K562 (cell line): ENCODE results near the gene ULK2. TPM values are rescaled to one million over a fixed set of nuclear protein-coding genes. Genes with fewer than 3 reads are reported as not detected.
A peak's percentile ranks its signal among the peaks of the same experiment; 100 is the strongest.

Source experiments
- ATAC-seq: fragments of 200-7000 bp; cut with Tn5 transposase; 3 replicates; pipeline ENCODE4 v1.9.1; 2020; ENCODE audit warnings: moderate library complexity
- BruUV-seq: library from RNA; stranded (reverse); fragments of 400-500 nt; replicated peaks from 2 replicates; lab custom pipeline; 2021; lab: Mats Ljungman, UMichigan
- CTCF ChIA-PET: fragments of 300-600 bp; formaldehyde crosslinking; extraction: SDS; loops from one replicate; lab custom pipeline; 2021; ENCODE audit warnings: low intra/inter-chr PET ratio; lab: Yijun Ruan, JAX
- POLR2A ChIA-PET: fragments of 300-600, 350-650 bp; sonication (Branson Sonifier 250); formaldehyde crosslinking; extraction: SDS; loops from one replicate; lab custom pipeline; 2021; ENCODE audit warnings: antibody characterized with exemption, inconsistent platforms; lab: Yijun Ruan, JAX
- DNase-seq, 4 experiments: peaks; one replicate each; pipeline versions ENCODE4 v3.0.0 to v3.0.0-alpha.2; 2011 to 2018; ENCODE audit warnings: low spot score in 3 of 4, mixed read lengths in 3 of 4; ENCODE audit errors: extremely low read depth in 1 of 4
- FAIRE-seq: peaks from 2 replicates; lab custom pipeline; 2011; peaks lifted over from hg19 to GRCh38; lab: Jason Lieb, UNC
- H2AFZ ChIP-seq: 2 replicates; pipeline ENCODE4 v1.6.0; 2011; ENCODE audit warnings: low read depth, low read length, control low read depth, inconsistent platforms
- H3K27ac ChIP-seq: fragments of 200-600 bp; 3 replicates; pipeline ENCODE4 v1.8.0; 2011; ENCODE audit warnings: low read depth, mild to moderate bottlenecking, control low read depth, inconsistent platforms, low read length, moderate library complexity, mixed read lengths; ENCODE audit errors: extremely low read depth
- H3K27me3 ChIP-seq, 2 experiments: fragments of 300-600 bp in 1 of 2; 2 replicates in 1 of 2; 3 replicates in 1 of 2; pipeline versions ENCODE4 v1.6.0 to v1.8.0; 2011; ENCODE audit warnings: inconsistent platforms in 2 of 2, low read length in 2 of 2, mild to moderate bottlenecking in 1 of 2, mixed read lengths in 1 of 2, moderate library complexity in 1 of 2; ENCODE audit not compliant: control insufficient read depth in 2 of 2, insufficient read depth in 2 of 2
- H3K36me3 ChIP-seq: fragments of 300-600 bp; 3 replicates; pipeline ENCODE4 v1.8.0; 2011; ENCODE audit warnings: mild to moderate bottlenecking, low read length, inconsistent platforms; ENCODE audit not compliant: control insufficient read depth, insufficient read depth
- H3K4me1 ChIP-seq, 2 experiments: fragments of 200-600 bp in 1 of 2; replicated peaks in 1 of 2; 2 replicates in 1 of 2; 3 replicates in 1 of 2; pipeline versions ENCODE4 v1.5.1 to v1.8.0; 2011; ENCODE audit warnings: inconsistent platforms in 2 of 2, low read length in 2 of 2, mild to moderate bottlenecking in 1 of 2, mixed read lengths in 1 of 2, moderate library complexity in 1 of 2; ENCODE audit not compliant: control insufficient read depth in 2 of 2, insufficient read depth in 2 of 2
- H3K4me2 ChIP-seq: 2 replicates; pipeline ENCODE4 v1.6.1; 2011; ENCODE audit warnings: low read length, control low read depth, inconsistent platforms, mixed read lengths; ENCODE audit not compliant: insufficient read depth
- H3K4me3 ChIP-seq: fragments of 200-600 bp; sonication (generic), shearing (Covaris generic); 2 replicates; pipeline ENCODE4 v1.5.1; 2016; ENCODE audit warnings: control low read depth, inconsistent platforms
- H3K79me2 ChIP-seq: fragments of 200-600 bp; 3 replicates; pipeline ENCODE4 v1.8.0; 2011; ENCODE audit warnings: low read length, inconsistent platforms; ENCODE audit not compliant: control insufficient read depth, insufficient read depth
- H3K9ac ChIP-seq, 2 experiments: 2 replicates each; pipeline versions ENCODE4 v1.6.0 to v1.6.1; 2011; ENCODE audit warnings: low read depth in 2 of 2, low read length in 2 of 2, control low read depth in 1 of 2, inconsistent platforms in 1 of 2, mild to moderate bottlenecking in 1 of 2, mixed read lengths in 1 of 2; ENCODE audit not compliant: insufficient read depth in 1 of 2
- H3K9me1 ChIP-seq: one replicate; pipeline ENCODE4 v1.6.0; 2011; ENCODE audit warnings: inconsistent platforms, mild to moderate bottlenecking, low read length, moderate library complexity; ENCODE audit not compliant: control insufficient read depth, insufficient read depth
- H3K9me3 ChIP-seq: replicated peaks from 2 replicates; pipeline ENCODE4 v1.5.1; 2011; ENCODE audit warnings: low read depth, low read length, inconsistent platforms; ENCODE audit not compliant: control insufficient read depth, insufficient read depth
- H4K20me1 ChIP-seq: replicated peaks from 2 replicates; pipeline ENCODE4 v1.6.1; 2011; ENCODE audit warnings: low read length, inconsistent platforms, mixed read lengths; ENCODE audit not compliant: control insufficient read depth, insufficient read depth
- ARID2 ChIP-seq: fragments of 450-650 bp; IDR thresholded peaks from 2 replicates; pipeline ENCODE4 v1.6.1; 2017; ENCODE audit warnings: antibody characterized with exemption, mild to moderate bottlenecking
- E2F3 ChIP-seq: fragments of 250-450 bp; sonication (Bioruptor Pico); IDR thresholded peaks from 2 replicates; pipeline ENCODE4 v1.4.0; 2020; ENCODE audit warnings: mild to moderate bottlenecking
- KAT2B ChIP-seq: IDR thresholded peaks from one replicate; pipeline ENCODE4 v1.6.1; 2012; ENCODE audit warnings: low read depth, mild to moderate bottlenecking, control low read depth, inconsistent platforms, low read length, moderate library complexity
- PBX2 ChIP-seq, 2 experiments: IDR thresholded peaks in 1 of 2; conservative IDR thresholded peaks in 1 of 2; 2 replicates each; pipeline ENCODE4 v1.6.1; 2016; ENCODE audit warnings: low read depth in 2 of 2, mild to moderate bottlenecking in 1 of 2, missing compliant biosample characterization in 1 of 2, missing genetic modification characterization in 1 of 2, moderate library complexity in 1 of 2
- ZNF644 ChIP-seq: fragments of 200-800 bp; sonication (Bioruptor generic); IDR thresholded peaks from 2 replicates; pipeline ENCODE4 v1.6.1; 2016; ENCODE audit warnings: low read depth, missing genetic modification characterization, missing compliant biosample characterization
- whole genome bisulfite sequencing: fragments of 100-300 bp; shearing (Covaris generic); methylation state at CpG from one replicate; pipeline ENCODE4 v1.1.6; 2016; ENCODE audit warnings: low coverage, mixed read lengths; ENCODE audit not compliant: insufficient coverage; ENCODE audit errors: missing lambda C conversion rate; 5-methylcytosine and 5-hydroxymethylcytosine counted together
- in situ Hi-C: fragments of 300-500 bp; cut with MboI; formaldehyde crosslinking; loops from 4 replicates; pipeline ENCODE4 v1.15.0; 2018; ENCODE audit warnings: inconsistent platforms, mixed read lengths
- intact Hi-C: fragments of 100-400 bp; cut with micrococcal nuclease; formaldehyde crosslinking; loops from 2 replicates; pipeline ENCODE4 v1.14.2; 2022
- polyA plus RNA-seq, 8 experiments: library from polyadenylated mRNA; depleted of rRNA in 4 of 8; stranded (reverse) in 5 of 8; unstranded in 3 of 8; fragments of >200 nt; fragmentation: Nextera tagmentation in 2 of 8; fragmentation: Illumina TruSeq in 1 of 8; extraction: Ambion mirVana in 2 of 8; extraction: Trizol in 1 of 8; gene quantifications; 2 replicates each; pipeline versions ENCODE4 v1.2.1 to v1.2.3, GENCODE V29; 2011 to 2014; ENCODE audit warnings: inconsistent platforms in 1 of 8, missing spikeins in 1 of 8
- total RNA-seq, 7 experiments: library from RNA; depleted of rRNA in 6 of 7; stranded (reverse); fragments of >200 nt in 6 of 7; fragmentation: Illumina TruSeq in 2 of 7; extraction: Trizol in 2 of 7; gene quantifications; 2 replicates each; pipeline versions ENCODE4 v1.2.1 to v1.2.3, GENCODE V29; 2011 to 2021; ENCODE audit warnings: low replicate concordance in 1 of 7
- TF ChIP-seq, protein P1 (sequence below): fragments of 450-650 bp; IDR thresholded peaks from 2 replicates; pipeline ENCODE4 v1.6.1; 2016; ENCODE audit warnings: low read depth

Gene ULK2
- total and polyA plus RNA-seq, 9 of the 15 experiments (the other 6 are each of a cell fraction or from before 2014, with no cell fraction given): 0.01 to 0.18 (median 0.07) TPM; not detected in 5

- in situ Hi-C loops: no loop called here
- ATAC-seq (peak; percentile 29; the same call in 2 of the 3 replicates), FAIRE-seq (no peak), DNase-seq (no peak)
- no peak for TF ChIP-seq E2F3
- TF ChIP-seq PBX2 (CRISPR knock-in tag; IDR thresholded peaks at IDR 0.05; ENCODE audit: low read depth): no peak
- no peak for TF ChIP-seq PBX2 (tag; conservative IDR thresholded peaks at IDR 0.05; ENCODE audit: low read depth)
- TF ChIP-seq, protein P1, sequence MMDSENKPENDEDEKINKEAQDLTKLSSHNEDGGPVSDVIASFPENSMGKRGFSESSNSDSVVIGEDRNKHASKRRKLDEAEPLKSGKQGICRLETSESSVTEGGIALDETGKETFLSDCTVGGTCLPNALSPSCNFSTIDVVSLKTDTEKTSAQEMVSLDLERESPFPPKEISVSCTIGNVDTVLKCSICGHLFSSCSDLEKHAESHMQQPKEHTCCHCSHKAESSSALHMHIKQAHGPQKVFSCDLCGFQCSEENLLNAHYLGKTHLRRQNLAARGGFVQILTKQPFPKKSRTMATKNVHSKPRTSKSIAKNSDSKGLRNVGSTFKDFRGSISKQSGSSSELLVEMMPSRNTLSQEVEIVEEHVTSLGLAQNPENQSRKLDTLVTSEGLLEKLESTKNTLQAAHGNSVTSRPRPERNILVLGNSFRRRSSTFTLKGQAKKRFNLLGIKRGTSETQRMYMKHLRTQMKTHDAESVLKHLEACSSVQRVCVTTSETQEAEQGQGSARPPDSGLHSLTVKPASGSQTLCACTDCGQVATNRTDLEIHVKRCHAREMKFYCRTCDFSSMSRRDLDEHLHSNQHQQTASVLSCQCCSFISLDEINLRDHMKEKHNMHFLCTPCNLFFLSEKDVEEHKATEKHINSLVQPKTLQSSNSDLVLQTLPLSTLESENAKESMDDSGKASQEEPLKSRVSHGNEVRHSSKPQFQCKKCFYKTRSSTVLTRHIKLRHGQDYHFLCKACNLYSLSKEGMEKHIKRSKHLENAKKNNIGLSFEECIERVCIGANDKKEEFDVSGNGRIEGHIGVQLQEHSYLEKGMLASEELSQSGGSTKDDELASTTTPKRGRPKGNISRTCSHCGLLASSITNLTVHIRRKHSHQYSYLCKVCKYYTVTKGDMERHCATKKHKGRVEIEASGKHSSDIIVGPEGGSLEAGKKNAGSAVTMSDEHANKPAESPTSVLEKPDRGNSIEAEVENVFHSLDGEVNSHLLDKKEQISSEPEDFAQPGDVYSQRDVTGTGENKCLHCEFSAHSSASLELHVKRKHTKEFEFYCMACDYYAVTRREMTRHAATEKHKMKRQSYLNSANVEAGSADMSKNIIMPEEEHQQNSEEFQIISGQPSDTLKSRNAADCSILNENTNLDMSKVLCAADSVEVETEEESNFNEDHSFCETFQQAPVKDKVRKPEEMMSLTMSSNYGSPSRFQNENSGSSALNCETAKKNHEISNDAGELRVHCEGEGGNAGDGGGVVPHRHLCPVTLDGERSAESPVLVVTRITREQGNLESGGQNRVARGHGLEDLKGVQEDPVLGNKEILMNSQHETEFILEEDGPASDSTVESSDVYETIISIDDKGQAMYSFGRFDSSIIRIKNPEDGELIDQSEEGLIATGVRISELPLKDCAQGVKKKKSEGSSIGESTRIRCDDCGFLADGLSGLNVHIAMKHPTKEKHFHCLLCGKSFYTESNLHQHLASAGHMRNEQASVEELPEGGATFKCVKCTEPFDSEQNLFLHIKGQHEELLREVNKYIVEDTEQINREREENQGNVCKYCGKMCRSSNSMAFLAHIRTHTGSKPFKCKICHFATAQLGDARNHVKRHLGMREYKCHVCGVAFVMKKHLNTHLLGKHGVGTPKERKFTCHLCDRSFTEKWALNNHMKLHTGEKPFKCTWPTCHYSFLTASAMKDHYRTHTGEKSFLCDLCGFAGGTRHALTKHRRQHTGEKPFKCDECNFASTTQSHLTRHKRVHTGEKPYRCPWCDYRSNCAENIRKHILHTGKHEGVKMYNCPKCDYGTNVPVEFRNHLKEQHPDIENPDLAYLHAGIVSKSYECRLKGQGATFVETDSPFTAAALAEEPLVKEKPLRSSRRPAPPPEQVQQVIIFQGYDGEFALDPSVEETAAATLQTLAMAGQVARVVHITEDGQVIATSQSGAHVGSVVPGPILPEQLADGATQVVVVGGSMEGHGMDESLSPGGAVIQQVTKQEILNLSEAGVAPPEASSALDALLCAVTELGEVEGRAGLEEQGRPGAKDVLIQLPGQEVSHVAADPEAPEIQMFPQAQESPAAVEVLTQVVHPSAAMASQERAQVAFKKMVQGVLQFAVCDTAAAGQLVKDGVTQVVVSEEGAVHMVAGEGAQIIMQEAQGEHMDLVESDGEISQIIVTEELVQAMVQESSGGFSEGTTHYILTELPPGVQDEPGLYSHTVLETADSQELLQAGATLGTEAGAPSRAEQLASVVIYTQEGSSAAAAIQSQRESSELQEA: no peak
- no peak for TF ChIP-seq KAT2B
- TF ChIP-seq ZNF644 (tag): no peak
- TF ChIP-seq ARID2: no peak
- intact Hi-C loops: no loop called here
- WGBS: 35% methylated on average over 7 of the region's 8 CpGs
- Histone ChIP-seq H3K36me3 (no peaks in the 10 kb centered on the region), H3K4me1 (no peaks in the 10 kb centered on the region), H4K20me1 (no peaks in the 10 kb centered on the region), H3K27ac (no peak overlapping the region), H3K4me2 (no peak overlapping the region), H2AFZ (no peak overlapping the region), H3K27me3 (peaks cover 0 to 3% of the 10 kb centered on the region in 2 experiments; a peak in 1 of 5 replicates), H3K4me3 (no peak overlapping the region), H3K79me2 (no peaks in the 10 kb centered on the region), H3K9ac (no peak overlapping the region), H3K9me3 (no peaks in the 10 kb centered on the region), H3K9me1 (no peaks in the 10 kb centered on the region)
- BruUV-seq: no TSS peak
- ChIA-PET POLR2A (no interaction called here), CTCF (no interaction called here)
Observed at GRCh38 chr17:19897090-19897837, 29.5 kb upstream of the ULK2 start.
